Effector memory CD4-positive, alpha-beta T cell (primary cell): ENCODE data around the gene NEIL1.
"Not testable (repeated sequence)": the region's sequence is repeated elsewhere in the genome, so short reads cannot be mapped to it uniquely, and the experiment has no call there.

Experiments
- DNase-seq, 3 donors: peaks; one replicate each; pipeline ENCODE4 v3.0.0-alpha.2; 2020
- H3K27ac ChIP-seq: 2 replicates; pipeline ENCODE4 v1.7.0; 2013; ENCODE audit warnings: mild to moderate bottlenecking, low read length, moderate library complexity; ENCODE audit not compliant: insufficient read depth, poor library complexity, severe bottlenecking
- H3K27me3 ChIP-seq: replicated peaks from 2 replicates; pipeline ENCODE4 v1.7.0; 2013; ENCODE audit warnings: mild to moderate bottlenecking, low read length; ENCODE audit not compliant: insufficient read depth, control insufficient read depth, poor library complexity, severe bottlenecking
- H3K36me3 ChIP-seq: 2 replicates; pipeline ENCODE4 v1.7.0; 2013; ENCODE audit warnings: mild to moderate bottlenecking, low read length, moderate library complexity; ENCODE audit not compliant: control insufficient read depth, insufficient read depth
- H3K4me1 ChIP-seq: 2 replicates; pipeline ENCODE4 v1.7.0; 2013; ENCODE audit warnings: low read length, mild to moderate bottlenecking; ENCODE audit not compliant: control insufficient read depth, insufficient read depth, poor library complexity, severe bottlenecking
- H3K4me3 ChIP-seq: 2 replicates; pipeline ENCODE4 v1.7.0; 2013; ENCODE audit warnings: low read length, low read depth, mild to moderate bottlenecking; ENCODE audit not compliant: insufficient read depth, poor library complexity, severe bottlenecking
- H3K9me3 ChIP-seq: 2 replicates; pipeline ENCODE4 v1.7.0; 2013; ENCODE audit warnings: mild to moderate bottlenecking, low read length, moderate library complexity; ENCODE audit not compliant: control insufficient read depth

The NEIL1 gene

DNA sequence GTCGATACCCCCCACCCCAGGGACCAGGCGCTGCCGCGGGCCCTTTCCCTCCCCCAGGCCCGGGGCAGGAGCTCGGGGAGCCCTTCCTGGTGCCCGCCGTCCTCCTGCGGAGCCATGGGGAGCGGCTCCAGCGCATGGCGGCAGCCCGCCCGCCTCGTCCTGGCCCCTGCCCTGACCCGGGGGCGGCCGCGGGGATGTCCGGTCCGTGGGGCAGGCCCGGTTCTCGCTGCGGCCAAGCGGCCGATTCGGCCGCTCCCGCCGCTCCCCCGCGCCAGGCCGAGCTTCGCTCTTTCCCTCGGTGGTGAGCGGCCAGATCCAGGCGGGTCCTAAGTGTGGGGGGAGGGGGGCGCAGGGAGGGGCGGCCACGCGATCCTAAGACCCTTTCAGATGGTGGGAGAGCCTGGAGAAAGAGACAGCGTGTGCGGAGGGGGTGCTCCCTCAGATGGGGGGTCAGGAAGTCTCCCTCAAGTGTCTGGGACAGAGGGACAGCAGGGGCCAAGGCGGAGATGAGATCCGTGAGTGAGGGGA lies 1.3 kb downstream of the NEIL1 start:
- DNase-seq, result no peak
- Histone ChIP-seq H3K27ac (peak overlapping the region; percentile 53), H3K36me3 (no peaks in the 10 kb centered on the region), H3K27me3 (no peaks in the 10 kb centered on the region), H3K4me3 (peak overlapping the region; percentile 78), H3K9me3 (peaks cover 14% of the 10 kb centered on the region), H3K4me1 (peaks cover 24% of the 10 kb centered on the region)

DNA sequence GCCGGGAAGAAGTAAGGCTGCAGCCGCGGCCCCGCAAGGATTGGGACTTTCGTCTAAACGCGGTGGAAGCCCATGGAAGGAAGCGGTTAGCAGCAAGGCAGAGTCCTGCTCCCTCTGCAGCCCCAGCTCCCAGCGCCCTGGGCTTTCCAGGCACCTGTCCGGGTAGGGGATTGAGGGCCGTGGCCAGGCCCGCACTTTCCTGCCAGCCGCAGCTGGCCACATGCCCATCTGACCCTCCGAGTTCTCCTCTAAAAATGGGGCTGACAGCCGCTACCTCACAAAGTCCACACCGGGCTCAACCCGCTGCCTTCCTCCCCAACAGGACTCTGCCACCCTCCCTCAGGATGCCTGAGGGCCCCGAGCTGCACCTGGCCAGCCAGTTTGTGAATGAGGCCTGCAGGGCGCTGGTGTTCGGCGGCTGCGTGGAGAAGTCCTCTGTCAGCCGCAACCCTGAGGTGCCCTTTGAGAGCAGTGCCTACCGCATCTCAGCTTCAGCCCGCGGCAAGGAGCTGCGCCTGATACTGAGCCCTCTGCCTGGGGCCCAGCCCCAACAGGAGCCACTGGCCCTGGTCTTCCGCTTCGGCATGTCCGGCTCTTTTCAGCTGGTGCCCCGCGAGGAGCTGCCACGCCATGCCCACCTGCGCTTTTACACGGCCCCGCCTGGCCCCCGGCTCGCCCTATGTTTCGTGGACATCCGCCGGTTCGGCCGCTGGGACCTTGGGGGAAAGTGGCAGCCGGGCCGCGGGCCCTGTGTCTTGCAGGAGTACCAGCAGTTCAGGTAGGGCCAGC lies 1.9 kb downstream of the NEIL1 start:
- Histone ChIP-seq H3K9me3 (peaks cover 14% of the 10 kb centered on the region), H3K4me3 (no peak overlapping the region), H3K36me3 (no peaks in the 10 kb centered on the region), H3K27me3 (no peaks in the 10 kb centered on the region), H3K4me1 (peaks cover 24% of the 10 kb centered on the region), H3K27ac (peak overlapping the region; percentile 53)
- DNase-seq, result no peak

DNA sequence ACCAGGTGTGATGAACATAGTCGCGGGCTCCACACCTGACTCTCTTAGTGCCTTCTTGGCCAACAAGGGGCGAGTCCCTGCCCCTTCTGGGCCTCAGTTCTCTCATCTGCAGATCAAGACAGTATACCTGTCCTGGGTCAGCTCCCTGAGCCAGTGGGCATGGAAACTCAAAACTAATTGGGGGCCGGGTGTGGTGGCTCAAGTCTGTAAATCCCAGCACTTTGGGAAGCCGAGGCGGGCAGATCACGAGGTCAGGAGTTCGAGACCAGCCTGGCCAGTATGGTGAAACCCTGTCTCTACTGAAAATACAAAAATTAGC lies 2.5 kb downstream of the NEIL1 start:
- not testable (repeated sequence) for H3K4me3 ChIP-seq, DNase-seq, H3K36me3 ChIP-seq, H3K27ac ChIP-seq, H3K27me3 ChIP-seq
- Histone ChIP-seq H3K4me1 (peaks cover 24% of the 10 kb centered on the region), H3K9me3 (peaks cover 14% of the 10 kb centered on the region)

DNA sequence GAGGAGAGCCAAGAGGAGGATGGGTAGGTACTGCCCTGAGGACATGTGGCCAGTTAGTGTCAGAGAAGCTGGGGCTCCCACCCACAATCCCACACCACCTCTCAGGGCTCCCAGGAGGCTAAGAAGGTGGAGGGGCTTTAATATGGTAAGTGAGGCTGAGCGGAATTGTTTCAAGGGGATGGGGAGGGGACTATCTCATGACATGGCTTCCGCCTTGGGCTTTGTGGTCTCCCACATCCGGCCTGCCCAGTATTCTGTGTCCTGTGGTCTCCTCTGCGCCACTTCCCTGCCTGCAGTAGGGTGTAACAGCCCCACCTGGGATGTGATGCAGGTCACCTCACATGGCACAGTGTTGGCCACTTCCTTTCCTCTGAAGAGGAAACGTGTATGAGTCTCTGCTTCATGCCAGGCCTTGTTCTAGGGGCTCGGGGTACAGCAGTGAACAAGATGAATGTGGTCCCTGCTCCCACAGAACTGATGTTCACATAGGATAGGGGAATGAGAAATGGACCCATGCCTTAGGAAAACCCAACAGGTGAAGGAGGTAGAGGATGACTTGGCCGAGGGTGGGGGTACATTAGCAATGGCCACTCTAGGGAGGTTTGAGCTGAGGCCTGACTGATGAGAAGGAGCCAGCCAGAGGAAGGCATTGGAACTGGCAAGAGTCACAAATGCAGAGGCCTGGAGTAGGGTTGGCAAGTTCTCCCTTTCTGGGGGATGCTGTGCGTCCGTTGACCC lies 3.2 kb downstream of the NEIL1 start:
- peak overlapping the region; percentile 62 for H3K27ac ChIP-seq
- peaks cover 3% of the 10 kb centered on the region for H3K36me3 ChIP-seq
- peaks cover 24% of the 10 kb centered on the region for H3K4me1 ChIP-seq
- H3K9me3 ChIP-seq, result peaks cover 14% of the 10 kb centered on the region
- peak; percentile 67 to 75 (median 73) for DNase-seq
- H3K27me3 ChIP-seq, result no peaks in the 10 kb centered on the region
- H3K4me3 ChIP-seq, result no peak overlapping the region

DNA sequence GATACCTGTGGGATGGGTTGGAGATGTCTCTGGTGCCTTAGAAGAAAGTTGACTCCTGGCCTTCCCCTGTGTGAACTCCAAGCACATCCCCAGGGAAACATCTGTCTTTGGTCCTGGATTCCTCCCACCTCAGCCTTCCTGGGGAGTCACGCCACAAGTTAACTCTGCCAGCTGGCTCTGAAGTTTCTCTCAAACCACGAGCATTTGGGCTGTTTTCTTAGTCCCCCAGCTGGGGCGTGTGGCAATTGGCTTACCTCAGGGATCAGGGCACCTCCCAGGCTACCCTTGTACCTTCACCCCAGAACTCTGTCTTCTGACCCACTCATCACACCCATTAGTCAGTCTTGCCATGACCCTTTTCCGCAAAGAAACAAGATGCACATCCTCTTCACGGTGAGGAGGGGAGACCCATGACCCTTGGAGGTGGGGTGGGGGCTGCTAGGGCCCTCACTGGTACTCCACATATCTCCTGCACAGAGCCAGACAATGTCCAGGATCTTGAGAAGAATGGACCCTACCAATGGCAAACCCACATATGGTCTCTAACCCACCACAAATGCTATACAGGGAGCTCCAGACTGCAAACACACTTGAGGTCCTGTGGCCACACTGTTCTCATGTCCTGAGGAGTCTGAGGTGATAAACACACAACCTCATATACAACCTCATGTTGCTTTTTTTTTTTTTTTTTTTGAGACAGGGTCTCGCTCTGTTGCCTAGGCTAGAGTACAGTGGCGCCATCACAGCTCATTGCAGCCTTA lies 3.9 kb downstream of the NEIL1 start:
- peaks cover 24% of the 10 kb centered on the region for H3K4me1 ChIP-seq
- no peaks in the 10 kb centered on the region for H3K27me3 ChIP-seq
- H3K4me3 ChIP-seq, result no peak overlapping the region
- H3K36me3 ChIP-seq, result peaks cover 3% of the 10 kb centered on the region
- peak overlapping the region; percentile 62 for H3K27ac ChIP-seq
- peaks cover 14% of the 10 kb centered on the region for H3K9me3 ChIP-seq
- no peak for DNase-seq

DNA sequence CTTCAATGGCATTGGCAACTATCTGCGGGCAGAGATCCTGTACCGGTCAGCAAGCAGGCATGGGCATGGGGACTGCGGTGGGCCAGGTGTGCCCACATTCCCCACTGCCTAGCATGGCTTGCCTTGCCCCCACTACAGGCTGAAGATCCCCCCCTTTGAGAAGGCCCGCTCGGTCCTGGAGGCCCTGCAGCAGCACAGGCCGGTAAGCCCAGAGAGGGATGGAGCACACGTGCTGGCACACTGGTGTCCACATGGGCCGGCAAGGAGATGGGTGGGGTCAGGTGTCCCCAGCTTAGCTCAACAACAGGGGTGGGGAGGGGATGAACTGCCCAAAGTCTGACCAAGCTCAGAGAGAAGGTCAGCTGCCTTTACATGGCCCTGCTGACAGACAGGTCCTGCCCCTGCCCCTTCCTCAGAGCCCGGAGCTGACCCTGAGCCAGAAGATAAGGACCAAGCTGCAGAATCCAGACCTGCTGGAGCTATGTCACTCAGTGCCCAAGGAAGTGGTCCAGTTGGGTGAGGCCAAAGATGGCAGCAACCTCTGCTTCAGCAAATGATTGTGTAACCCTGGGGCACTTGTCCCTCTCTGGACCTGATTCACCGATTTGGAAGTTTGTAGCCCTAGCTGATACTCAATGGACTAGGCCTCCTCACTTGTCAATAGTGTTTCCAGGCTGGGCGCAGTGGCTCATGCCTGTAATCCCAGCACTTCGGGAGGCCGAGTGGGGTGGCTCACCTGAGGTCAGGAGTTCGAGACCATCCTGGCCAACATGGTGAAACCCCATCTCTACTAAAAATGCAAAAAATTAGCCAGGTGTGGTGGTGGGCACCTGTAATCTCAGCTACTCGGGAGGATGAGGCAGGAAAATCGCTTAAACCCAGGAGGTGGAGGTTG lies 5.6 kb downstream of the NEIL1 start:
- Histone ChIP-seq H3K27me3 (no peaks in the 10 kb centered on the region), H3K36me3 (peaks cover 11% of the 10 kb centered on the region), H3K4me3 (no peak overlapping the region), H3K9me3 (peaks cover 14% of the 10 kb centered on the region), H3K27ac (no peak overlapping the region), H3K4me1 (peaks cover 21% of the 10 kb centered on the region)
- DNase-seq, result no peak

DNA sequence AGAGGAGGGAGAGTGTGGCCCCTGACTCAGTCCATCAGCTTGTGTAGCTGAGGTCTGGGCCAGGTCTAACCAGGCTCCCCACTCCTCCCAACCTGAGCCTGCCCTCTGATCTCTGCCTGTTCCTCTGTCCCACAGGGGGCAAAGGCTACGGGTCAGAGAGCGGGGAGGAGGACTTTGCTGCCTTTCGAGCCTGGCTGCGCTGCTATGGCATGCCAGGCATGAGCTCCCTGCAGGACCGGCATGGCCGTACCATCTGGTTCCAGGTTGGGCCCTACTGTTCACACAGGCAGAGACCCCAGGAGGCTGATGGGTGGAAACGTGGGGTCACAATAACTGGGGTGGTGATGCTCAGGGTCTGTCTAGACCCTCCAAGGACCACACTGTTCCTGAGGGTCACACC lies 6.8 kb downstream of the NEIL1 start:
- no peak for DNase-seq
- H3K9me3 ChIP-seq, result peaks cover 14% of the 10 kb centered on the region
- H3K27ac ChIP-seq, result no peak overlapping the region
- peaks cover 17% of the 10 kb centered on the region for H3K36me3 ChIP-seq
- H3K27me3 ChIP-seq, result no peaks in the 10 kb centered on the region
- H3K4me1 ChIP-seq, result peaks cover 13% of the 10 kb centered on the region
- no peak overlapping the region for H3K4me3 ChIP-seq

DNA sequence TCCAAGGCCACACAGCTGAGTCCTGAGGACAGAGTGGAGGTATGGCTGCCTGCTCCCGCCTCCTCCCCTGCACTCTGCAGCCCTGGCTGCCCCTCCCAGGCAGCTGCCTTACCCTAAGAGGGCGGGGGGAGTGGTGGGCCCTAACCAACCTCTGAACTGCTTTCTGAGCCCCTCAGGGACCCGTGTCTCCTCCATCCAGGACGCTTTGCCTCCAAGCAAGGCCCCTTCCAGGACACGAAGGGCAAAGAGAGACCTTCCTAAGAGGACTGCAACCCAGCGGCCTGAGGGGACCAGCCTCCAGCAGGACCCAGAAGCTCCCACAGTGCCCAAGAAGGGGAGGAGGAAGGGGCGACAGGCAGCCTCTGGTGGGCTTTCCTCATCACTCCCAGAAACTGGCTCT lies 7.6 kb downstream of the NEIL1 start:
- Histone ChIP-seq H3K27me3 (no peaks in the 10 kb centered on the region), H3K4me3 (no peak overlapping the region), H3K9me3 (peaks cover 8% of the 10 kb centered on the region), H3K4me1 (peaks cover 8% of the 10 kb centered on the region), H3K36me3 (peaks cover 21% of the 10 kb centered on the region), H3K27ac (no peak overlapping the region)
- no peak for DNase-seq

DNA sequence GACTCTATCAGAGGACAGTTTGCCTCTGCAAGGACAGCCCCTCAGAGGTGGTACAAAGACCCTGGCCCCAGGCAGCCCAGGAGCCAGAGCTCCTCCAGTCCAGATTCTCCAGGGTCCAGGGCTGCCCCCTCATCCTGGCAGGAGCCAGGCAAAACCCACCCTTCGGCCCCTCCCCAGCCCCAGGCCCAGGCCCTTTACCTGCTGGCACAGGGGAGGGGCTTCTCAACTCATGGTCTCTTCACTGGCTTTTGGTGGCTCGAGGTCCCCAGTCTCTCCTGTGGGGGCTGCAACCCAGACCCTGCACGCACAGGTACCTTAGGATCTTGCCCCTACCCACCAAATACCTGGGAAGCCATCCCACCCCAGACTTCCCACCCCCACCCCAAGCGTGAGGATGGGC lies 8.5 kb downstream of the NEIL1 start:
- no peak overlapping the region for H3K27ac ChIP-seq
- peaks cover 30% of the 10 kb centered on the region for H3K36me3 ChIP-seq
- no peaks in the 10 kb centered on the region for H3K9me3 ChIP-seq
- no peaks in the 10 kb centered on the region for H3K27me3 ChIP-seq
- H3K4me3 ChIP-seq, result no peak overlapping the region
- DNase-seq, result no peak
- peaks cover 3% of the 10 kb centered on the region for H3K4me1 ChIP-seq
